ENCODE measurements around the gene WWOX. TPM values are rescaled to one million over a fixed set of nuclear protein-coding genes. Genes with fewer than 3 reads are reported as not detected.

Gene WWOX
- total and polyA plus RNA-seq, 2 of the 8 experiments (the other 6 are each of a cell fraction or from before 2014, with no cell fraction given): 5.4 to 16.7 TPM

DNA sequence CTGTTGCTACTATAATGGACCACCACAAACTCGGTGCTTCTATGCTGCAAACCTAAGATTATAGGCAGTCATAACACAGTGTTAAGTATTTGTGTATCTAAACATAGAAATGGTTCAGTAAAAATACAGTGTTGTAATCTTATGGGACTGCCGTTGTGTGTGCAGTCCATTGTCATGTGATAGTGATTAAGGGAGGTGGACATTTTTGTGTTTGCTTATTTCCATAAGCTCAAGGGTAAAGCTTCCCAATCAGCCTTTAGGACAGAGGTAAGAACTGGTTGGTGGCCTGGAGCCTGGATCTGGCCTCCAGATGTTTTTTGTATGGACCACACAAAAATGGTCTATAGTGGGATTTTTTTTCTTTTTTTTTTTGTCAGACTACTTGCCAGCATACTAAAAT, 29.9 kb downstream of the WWOX start (continued):
- TF ChIP-seq CTBP2 (IDR thresholded peaks at IDR 0.05; ENCODE audit: borderline replicate concordance, insufficient read depth, insufficient read length, low read length) (no peak), SIN3A (conservative IDR thresholded peaks at IDR 0.05 in 1 of 2, IDR thresholded peaks at IDR 0.05 in 1 of 2; ENCODE audit: low read depth in 1 of 2, low read length in 2 of 2) (no peak)

Data from H1 (cell line).